Measurements from ENCODE around the gene SULT1C2.
"Not testable (repeated sequence)": the region's sequence is repeated elsewhere in the genome, so short reads cannot be mapped to it uniquely, and the experiment has no call there.

Gene SULT1C2
- total RNA-seq, result 0 to 0.17 reads per million in 2 donors

- no peak for DNase-seq
Measured at GRCh38 chr2:108288534-108289106, at the start of gene SULT1C2. Gene SULT1C2 (plus strand): TSS chr2:108288895. CDS start chr2:108293668, 4,773 bp downstream.

- DNase-seq, result no peak
Measured at GRCh38 chr2:108239786-108240185, 48.9 kb upstream of the SULT1C2 start, which contains the start of gene SULT1C3. Gene SULT1C3 (plus strand): TSS chr2:108239968. CDS start chr2:108247195, 7,227 bp downstream.

- no peak for DNase-seq
Measured at GRCh38 chr2:108240966-108241365, 47.7 kb upstream of the SULT1C2 start.

GRCh38 chr2:108243566-108243965 lies 45.1 kb upstream of the SULT1C2 start:
- DNase-seq, result no peak

GRCh38 chr2:108244667-108245414 lies 43.9 kb upstream of the SULT1C2 start:
- DNase-seq, result no peak

- no peak for DNase-seq
Measured at GRCh38 chr2:108253106-108253505, 35.6 kb upstream of the SULT1C2 start.

- no peak for DNase-seq
Measured at GRCh38 chr2:108257757-108258331, 30.9 kb upstream of the SULT1C2 start.

GRCh38 chr2:108260773-108261172 lies 27.9 kb upstream of the SULT1C2 start:
- DNase-seq, result no peak

- DNase-seq, result no peak
Measured at GRCh38 chr2:108262036-108262435, 26.7 kb upstream of the SULT1C2 start.

- DNase-seq, result no peak
Measured at GRCh38 chr2:108263401-108263800, 25.3 kb upstream of the SULT1C2 start.

- no peak for DNase-seq
Measured at GRCh38 chr2:108266218-108266617, 22.5 kb upstream of the SULT1C2 start.

GRCh38 chr2:108267101-108267500 lies 21.6 kb upstream of the SULT1C2 start:
- no peak for DNase-seq

GRCh38 chr2:108268001-108268400 lies 20.7 kb upstream of the SULT1C2 start:
- no peak for DNase-seq

GRCh38 chr2:108270346-108270745 lies 18.3 kb upstream of the SULT1C2 start:
- DNase-seq, result no peak

- DNase-seq, result no peak
Measured at GRCh38 chr2:108270768-108271506, 17.8 kb upstream of the SULT1C2 start.

- DNase-seq, result no peak
Measured at GRCh38 chr2:108271691-108272253, 16.9 kb upstream of the SULT1C2 start.

- DNase-seq, result no peak
Measured at GRCh38 chr2:108278631-108279030, 10.1 kb upstream of the SULT1C2 start.

- DNase-seq, result no peak
Measured at GRCh38 chr2:108279468-108279867, 9.2 kb upstream of the SULT1C2 start.

- no peak for DNase-seq
Measured at GRCh38 chr2:108280466-108280865, 8.2 kb upstream of the SULT1C2 start.

GRCh38 chr2:108284566-108284965 lies 4.1 kb upstream of the SULT1C2 start:
- DNase-seq, result not testable (repeated sequence)

- no peak for DNase-seq
Measured at GRCh38 chr2:108285616-108286015, 3.1 kb upstream of the SULT1C2 start.

- no peak for DNase-seq
Measured at GRCh38 chr2:108287169-108287568, 1.5 kb upstream of the SULT1C2 start.

GRCh38 chr2:108293850-108294249 lies 5.2 kb downstream of the SULT1C2 start:
- no peak for DNase-seq

Data from activated gamma-delta T cell (primary cell).